ACC112 (cell line): ENCODE measurements around the gene OR2B3.
"Not testable (repeated sequence)": the region's sequence is repeated elsewhere in the genome, so short reads cannot be mapped to it uniquely, and the experiment has no call there.

ENCODE experiments used
- H2AFZ ChIP-seq: fragments of 200-600 bp; sonication (generic); one replicate; pipeline ENCODE4 v1.6.0; 2017; ENCODE audit warnings: antibody characterized with exemption, low read length; ENCODE audit not compliant: unreplicated experiment
- H3K27ac ChIP-seq: fragments of 200-600 bp; sonication (generic); 2 replicates; pipeline ENCODE4 v1.5.1; 2014; ENCODE audit warnings: low read depth, mild to moderate bottlenecking, antibody characterized with exemption, low read length, moderate library complexity
- H3K27me3 ChIP-seq: fragments of 200-600 bp; sonication (generic); 2 replicates; pipeline ENCODE4 v1.6.1; 2014; ENCODE audit warnings: mild to moderate bottlenecking, antibody characterized with exemption, low read length, moderate library complexity, mixed read lengths; ENCODE audit not compliant: insufficient read depth
- H3K36me3 ChIP-seq: fragments of 200-600 bp; sonication (generic); 2 replicates; pipeline ENCODE4 v1.6.1; 2016; ENCODE audit warnings: mild to moderate bottlenecking, antibody characterized with exemption, low read length, moderate library complexity, mixed read lengths; ENCODE audit not compliant: insufficient read depth
- H3K4me1 ChIP-seq: fragments of 200-600 bp; sonication (generic); one replicate; pipeline ENCODE4 v1.6.1; 2016; ENCODE audit warnings: low read length, mixed read lengths; ENCODE audit not compliant: insufficient read depth, unreplicated experiment, control insufficient read depth
- H3K4me3 ChIP-seq: fragments of 200-600 bp; sonication (generic); 2 replicates; pipeline ENCODE4 v1.5.1; 2014; ENCODE audit warnings: mild to moderate bottlenecking, low read depth, low read length
- H3K79me2 ChIP-seq: fragments of 200-600 bp; sonication (generic); one replicate; pipeline ENCODE4 v1.6.0; 2016; ENCODE audit warnings: low read length; ENCODE audit not compliant: control insufficient read depth, unreplicated experiment, insufficient read depth

Gene OR2B3, protein sequence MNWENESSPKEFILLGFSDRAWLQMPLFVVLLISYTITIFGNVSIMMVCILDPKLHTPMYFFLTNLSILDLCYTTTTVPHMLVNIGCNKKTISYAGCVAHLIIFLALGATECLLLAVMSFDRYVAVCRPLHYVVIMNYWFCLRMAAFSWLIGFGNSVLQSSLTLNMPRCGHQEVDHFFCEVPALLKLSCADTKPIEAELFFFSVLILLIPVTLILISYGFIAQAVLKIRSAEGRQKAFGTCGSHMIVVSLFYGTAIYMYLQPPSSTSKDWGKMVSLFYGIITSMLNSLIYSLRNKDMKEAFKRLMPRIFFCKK

DNA sequence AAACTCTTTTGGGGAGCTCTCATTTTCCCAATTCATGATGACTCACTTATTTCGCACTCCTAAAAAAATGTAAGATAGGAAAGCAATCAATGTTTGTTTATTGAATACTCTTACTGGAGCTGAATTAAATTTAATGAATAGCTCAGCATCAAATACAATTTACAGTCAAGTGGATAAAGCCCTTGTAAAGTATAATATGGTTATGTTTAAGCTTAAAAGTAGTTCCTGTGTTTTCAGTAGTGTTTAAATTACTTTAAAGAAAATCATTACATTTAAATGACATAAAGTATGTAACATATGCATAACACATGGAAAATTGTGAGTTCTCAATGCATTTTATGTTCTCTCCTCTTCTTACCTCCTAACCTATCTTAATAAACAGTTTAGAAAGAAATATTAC, at the start of gene OR2B3:
Gene OR2B3, minus strand, starts transcription at position 101 of the 400 bp plus-strand sequence. Its CDS starts 65 bp downstream, at position 36.
- no peaks in the 10 kb centered on the region for H3K4me1 ChIP-seq
- no peak within 1 kb of the TSS for H3K27ac ChIP-seq
- no peaks in the 10 kb centered on the region; the same call in 1 of the 2 replicates for H3K27me3 ChIP-seq
- no peaks in the 10 kb centered on the region for H3K79me2 ChIP-seq
- H2AFZ ChIP-seq = no peak within 1 kb of the TSS
- H3K4me3 ChIP-seq = no peak within 1 kb of the TSS
- H3K36me3 ChIP-seq = no peaks in the 10 kb centered on the region

DNA sequence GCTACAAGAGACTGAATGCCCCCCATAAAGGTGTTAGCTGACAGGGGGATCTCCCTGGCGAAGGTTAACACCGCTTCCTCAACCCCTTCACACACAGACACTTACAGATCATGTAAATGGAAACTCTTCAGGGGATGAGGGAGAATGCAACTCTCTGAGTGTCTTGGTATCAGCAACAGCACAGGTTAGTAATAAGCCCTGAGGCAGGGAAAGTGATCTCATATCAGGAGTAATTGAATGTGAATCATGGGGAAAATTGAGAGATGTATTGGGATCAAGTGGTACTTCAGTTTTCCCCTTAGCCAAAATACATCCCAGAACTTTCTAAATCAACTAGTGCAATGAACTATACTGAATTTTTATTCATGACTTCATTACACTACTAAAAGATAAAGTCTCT, 44.6 kb upstream of the OR2B3 start:
- Histone ChIP-seq H3K4me3 (no peak overlapping the region), H3K36me3 (no peaks in the 10 kb centered on the region), H3K27ac (no peak overlapping the region), H3K27me3 (peaks cover 11% of the 10 kb centered on the region), H3K79me2 (no peaks in the 10 kb centered on the region), H3K4me1 (no peaks in the 10 kb centered on the region), H2AFZ (no peak overlapping the region)

DNA sequence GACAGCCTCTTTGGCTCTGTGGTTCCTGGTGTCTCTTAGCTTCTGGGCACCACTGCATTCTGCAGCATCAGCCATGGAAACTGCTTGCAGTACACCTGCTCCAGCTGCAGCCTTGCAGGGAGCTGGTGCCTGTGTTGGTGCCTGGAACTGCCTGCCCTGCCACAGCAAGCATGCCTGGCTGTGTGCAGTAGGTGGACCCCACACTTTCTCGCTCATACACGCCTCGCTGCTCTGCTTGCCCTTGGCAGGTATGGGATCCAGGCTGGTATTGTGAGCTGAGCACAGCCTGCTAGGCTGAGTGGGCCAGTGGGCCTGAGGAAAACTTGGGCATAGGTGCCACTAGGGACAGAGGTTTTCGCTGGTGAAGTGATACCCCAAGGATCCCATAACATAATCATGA, 43.5 kb upstream of the OR2B3 start:
- Histone ChIP-seq H3K27me3 (peaks cover 11% of the 10 kb centered on the region), H3K27ac (no peak overlapping the region), H3K4me1 (no peaks in the 10 kb centered on the region), H2AFZ (no peak overlapping the region), H3K36me3 (no peaks in the 10 kb centered on the region), H3K79me2 (no peaks in the 10 kb centered on the region), H3K4me3 (no peak overlapping the region)

DNA sequence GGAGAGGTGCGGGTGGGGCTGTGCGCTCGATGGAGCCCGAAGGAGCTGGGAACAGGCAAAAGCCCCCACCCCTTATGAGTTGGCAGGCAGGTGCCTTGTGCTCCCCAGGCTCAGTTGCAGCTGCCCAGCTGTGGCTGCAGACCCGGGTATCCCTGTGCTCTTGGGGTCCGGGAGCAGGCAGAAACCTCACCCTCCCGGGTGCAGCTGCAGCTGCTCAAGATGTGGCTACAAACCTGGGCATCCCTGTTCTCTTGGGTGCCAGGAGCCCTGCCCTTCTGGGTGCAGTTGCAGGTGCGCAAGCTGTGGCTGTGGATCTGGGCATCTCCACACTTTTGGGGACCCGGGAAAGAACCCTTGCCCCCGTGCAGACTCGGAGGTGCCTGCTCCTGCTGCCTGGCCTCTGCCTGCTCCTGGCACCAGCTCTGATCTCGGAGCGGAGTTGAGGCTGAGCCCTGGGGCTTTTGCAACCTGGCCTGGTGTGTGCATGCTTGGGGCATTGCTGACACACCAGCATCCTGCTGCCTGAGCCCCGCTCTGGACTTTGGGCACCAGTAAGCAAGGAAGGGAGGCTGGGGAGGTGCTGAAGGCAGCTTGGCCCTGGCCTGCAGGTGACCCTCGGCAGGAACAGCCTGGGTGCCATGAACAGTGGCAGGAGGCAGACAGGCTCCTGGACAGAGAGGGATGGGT, 42.4 kb upstream of the OR2B3 start:
- H3K4me1 ChIP-seq = no peaks in the 10 kb centered on the region
- no peak overlapping the region for H2AFZ ChIP-seq
- peaks cover 11% of the 10 kb centered on the region for H3K27me3 ChIP-seq
- no peaks in the 10 kb centered on the region for H3K79me2 ChIP-seq
- H3K27ac ChIP-seq = no peak overlapping the region
- no peak overlapping the region for H3K4me3 ChIP-seq
- H3K36me3 ChIP-seq = no peaks in the 10 kb centered on the region

DNA sequence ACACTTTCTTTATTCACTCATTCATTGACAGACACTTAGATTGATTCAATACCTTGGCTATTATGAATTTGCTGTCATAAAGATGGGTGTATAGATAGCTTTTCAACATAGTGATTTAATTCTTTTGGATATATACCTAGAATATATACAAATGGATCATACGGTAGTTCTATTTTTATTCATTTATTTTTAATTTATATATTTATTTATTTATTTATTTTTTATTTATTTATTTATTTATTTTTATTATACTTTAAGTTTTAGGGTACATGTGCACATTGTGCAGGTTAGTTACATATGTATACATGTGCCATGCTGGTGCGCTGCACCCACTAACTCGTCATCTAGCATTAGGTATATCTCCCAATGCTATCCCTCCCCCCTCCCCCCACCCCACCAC, 27.9 kb upstream of the OR2B3 start:
- H2AFZ ChIP-seq, H3K27ac ChIP-seq, H3K36me3 ChIP-seq, H3K4me3 ChIP-seq, H3K27me3 ChIP-seq, H3K4me1 ChIP-seq, H3K79me2 ChIP-seq: not testable (repeated sequence)

DNA sequence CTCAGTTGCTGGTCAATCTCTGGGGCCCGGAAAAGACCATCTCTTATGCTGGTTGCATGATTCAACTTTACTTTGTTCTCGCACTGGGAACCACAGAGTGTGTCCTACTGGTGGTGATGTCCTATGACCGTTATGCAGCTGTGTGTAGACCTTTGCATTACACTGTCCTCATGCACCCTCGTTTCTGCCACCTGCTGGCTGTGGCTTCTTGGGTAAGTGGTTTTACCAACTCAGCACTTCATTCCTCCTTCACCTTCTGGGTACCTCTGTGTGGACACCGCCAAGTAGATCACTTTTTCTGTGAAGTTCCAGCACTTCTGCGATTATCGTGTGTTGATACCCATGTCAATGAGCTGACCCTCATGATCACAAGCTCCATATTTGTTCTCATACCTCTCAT, 25.0 kb upstream of the OR2B3 start:
- Histone ChIP-seq H3K27me3 (no peaks in the 10 kb centered on the region), H3K36me3 (no peaks in the 10 kb centered on the region), H3K4me3 (no peak overlapping the region), H3K79me2 (no peaks in the 10 kb centered on the region), H3K27ac (no peak overlapping the region), H2AFZ (no peak overlapping the region), H3K4me1 (no peaks in the 10 kb centered on the region)

DNA sequence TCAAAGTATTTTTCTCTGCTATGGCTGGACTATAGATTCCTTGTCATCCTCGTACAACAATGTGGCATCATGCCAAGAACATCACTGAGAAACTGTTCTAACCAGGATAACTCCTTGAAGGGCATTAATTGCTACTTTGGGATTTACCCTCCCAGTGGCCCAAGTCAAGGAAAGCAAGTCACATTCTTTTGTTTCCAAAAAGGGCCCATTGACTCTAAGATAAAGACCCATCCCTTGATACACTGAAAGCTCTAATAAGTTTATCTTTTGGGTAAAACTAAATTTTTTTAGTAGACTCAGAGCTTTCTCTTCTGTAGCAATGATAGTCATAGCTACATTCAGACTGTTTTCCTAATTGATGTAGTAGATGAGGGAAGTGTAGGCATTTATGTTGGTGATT, 20.6 kb upstream of the OR2B3 start, which contains the start of gene OR2J3:
Gene OR2J3, plus strand, starts transcription at position 301 of the 400 bp plus-strand sequence. CDS start 3,833 bp downstream, outside the sequence.
- Histone ChIP-seq H3K4me3 (no peak within 1 kb of the TSS), H3K27me3 (peaks cover 3% of the 10 kb centered on the region; the same call in 1 of the 2 replicates), H3K79me2 (no peaks in the 10 kb centered on the region), H3K36me3 (no peaks in the 10 kb centered on the region), H3K4me1 (no peaks in the 10 kb centered on the region), H3K27ac (no peak within 1 kb of the TSS), H2AFZ (no peak within 1 kb of the TSS)

DNA sequence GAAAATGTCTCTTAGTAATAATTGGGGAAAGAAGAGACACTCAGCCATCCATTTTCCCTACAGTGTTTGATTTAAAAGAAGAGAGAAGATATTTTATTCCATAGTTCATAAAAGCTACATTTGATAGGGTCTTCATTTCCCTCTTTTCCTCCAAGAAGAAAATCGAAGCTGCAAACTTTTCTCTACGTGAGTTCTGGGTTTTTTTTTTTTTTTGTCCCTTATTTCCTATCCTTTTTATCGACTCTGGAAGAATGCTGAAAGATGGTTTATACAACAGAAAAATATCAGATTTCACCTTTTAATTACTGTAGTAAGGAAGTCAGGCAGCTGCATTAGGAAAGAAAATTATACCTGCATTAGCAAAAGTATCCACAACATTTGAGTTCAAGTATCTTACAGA, 12.1 kb upstream of the OR2B3 start, which contains the start of gene OR2J1:
Gene OR2J1, plus strand, starts transcription at position 301 of the 400 bp plus-strand sequence. CDS start 1,453 bp downstream, outside the sequence.
- Histone ChIP-seq H3K79me2 (no peaks in the 10 kb centered on the region), H3K4me3 (no peak within 1 kb of the TSS), H2AFZ (no peak within 1 kb of the TSS), H3K27me3 (peaks cover under 1% of the 10 kb centered on the region; the same call in 1 of the 2 replicates), H3K27ac (no peak within 1 kb of the TSS), H3K36me3 (no peaks in the 10 kb centered on the region), H3K4me1 (no peaks in the 10 kb centered on the region)

DNA sequence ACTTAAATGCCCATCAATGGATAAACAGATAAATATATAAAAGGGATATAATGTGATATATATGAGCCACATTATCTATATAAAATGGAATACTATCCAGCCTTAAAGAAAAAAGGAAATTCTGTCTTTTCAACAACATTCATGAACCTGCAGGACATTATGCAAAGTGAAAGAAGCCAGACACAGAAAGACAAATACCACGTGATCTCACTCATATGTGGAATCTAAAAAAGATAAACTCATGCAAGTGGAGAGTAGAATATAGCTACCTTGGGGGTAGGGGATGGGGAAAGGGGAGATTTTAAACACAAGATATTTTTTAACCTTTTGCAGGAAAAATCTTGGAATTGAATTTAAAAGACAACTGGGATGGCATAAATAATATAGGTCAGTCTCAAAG, 10.7 kb upstream of the OR2B3 start:
- no peaks in the 10 kb centered on the region for H3K27me3 ChIP-seq
- H3K27ac ChIP-seq = no peak overlapping the region
- no peaks in the 10 kb centered on the region for H3K4me1 ChIP-seq
- H3K36me3 ChIP-seq = no peaks in the 10 kb centered on the region
- H3K4me3 ChIP-seq = no peak overlapping the region
- H2AFZ ChIP-seq = no peak overlapping the region
- H3K79me2 ChIP-seq = no peaks in the 10 kb centered on the region

DNA sequence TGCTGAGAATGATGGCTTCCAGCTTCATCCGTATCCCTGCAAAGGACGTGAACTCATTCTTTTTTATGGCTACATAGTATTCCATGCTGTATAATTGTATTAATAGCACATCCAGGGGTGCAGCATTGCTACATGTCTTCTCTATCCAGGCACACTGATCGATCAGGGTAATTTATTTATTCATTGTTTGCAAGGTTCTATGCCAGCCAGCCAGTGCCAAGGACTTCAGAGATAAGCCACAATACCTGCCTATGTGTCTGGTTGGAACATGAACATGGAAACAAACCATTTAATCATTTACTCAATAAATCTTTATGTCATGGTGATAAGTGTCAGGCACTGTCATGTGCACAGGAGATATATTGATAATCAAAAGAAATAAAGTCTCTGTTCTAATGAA, 5.8 kb upstream of the OR2B3 start:
- Histone ChIP-seq H3K4me1 (no peaks in the 10 kb centered on the region), H3K27me3 (no peaks in the 10 kb centered on the region; the same call in 1 of the 2 replicates), H3K27ac (no peak overlapping the region), H3K4me3 (no peak overlapping the region), H3K36me3 (no peaks in the 10 kb centered on the region), H2AFZ (no peak overlapping the region), H3K79me2 (no peaks in the 10 kb centered on the region)

DNA sequence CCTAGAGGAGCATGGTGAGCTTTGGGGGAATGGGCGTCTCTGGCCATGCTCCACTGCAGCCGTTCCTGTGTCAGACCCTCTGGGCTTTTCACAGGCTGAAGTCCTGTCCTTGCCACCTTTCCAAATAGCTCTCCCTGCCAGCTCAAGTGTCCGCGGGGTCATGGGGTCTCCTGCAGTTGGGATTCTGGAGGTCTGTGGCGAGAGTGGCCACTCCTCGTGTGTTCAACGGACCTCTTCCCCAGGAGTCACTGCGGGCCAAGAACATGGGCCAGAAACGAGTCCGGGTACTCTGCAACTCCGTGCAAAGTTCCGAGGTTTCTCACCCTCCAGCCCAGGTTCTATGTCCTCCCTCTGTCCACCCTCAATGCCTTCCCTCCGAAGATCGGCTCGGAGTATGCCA, 4.7 kb downstream of the OR2B3 start:
- Histone ChIP-seq H3K79me2 (no peaks in the 10 kb centered on the region), H3K36me3 (no peaks in the 10 kb centered on the region), H3K27ac (no peak overlapping the region), H2AFZ (no peak overlapping the region), H3K4me1 (no peaks in the 10 kb centered on the region), H3K4me3 (no peak overlapping the region), H3K27me3 (no peaks in the 10 kb centered on the region)
